Superior temporal gyrus (tissue), 1 donor: ENCODE measurements around the gene NR6A1.
A peak's percentile ranks its signal among the peaks of the same experiment; 100 is the strongest.

Experiments
- DNase-seq: peaks from one replicate; pipeline ENCODE4 v3.0.0-alpha.2; 2016; ENCODE audit errors: extremely low spot score

Gene NR6A1

DNA sequence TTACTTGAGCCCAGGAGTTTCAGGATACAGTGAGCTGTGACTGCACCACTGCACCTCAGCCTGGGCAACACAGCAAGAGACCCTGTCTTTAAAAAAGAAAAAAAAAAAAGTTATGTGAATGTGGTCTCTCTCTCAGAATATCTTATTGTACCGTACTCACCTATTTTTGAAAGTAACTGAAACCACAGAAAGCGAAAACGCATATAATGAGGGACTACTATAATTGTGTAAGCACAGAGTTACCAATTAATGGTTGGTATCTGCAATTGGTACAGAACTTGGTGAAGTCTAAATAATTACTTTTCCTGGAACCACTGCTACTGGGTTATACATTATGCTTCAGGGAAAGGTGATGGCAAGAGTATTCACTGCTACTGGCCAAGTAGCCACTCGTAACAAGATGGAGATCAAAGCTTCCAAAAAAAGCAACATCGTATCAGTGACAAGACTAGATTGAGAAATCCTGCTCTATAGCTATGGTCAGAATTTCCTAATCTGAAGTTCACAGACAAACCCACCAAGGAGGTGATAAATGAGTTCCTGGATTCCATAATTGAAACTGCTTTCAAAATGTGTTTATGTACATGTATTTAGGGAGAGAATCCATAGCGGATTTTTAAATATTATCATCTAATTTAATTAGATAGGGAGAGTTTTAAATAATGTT, 82.7 kb downstream of the NR6A1 start:
- no peak for DNase-seq

DNA sequence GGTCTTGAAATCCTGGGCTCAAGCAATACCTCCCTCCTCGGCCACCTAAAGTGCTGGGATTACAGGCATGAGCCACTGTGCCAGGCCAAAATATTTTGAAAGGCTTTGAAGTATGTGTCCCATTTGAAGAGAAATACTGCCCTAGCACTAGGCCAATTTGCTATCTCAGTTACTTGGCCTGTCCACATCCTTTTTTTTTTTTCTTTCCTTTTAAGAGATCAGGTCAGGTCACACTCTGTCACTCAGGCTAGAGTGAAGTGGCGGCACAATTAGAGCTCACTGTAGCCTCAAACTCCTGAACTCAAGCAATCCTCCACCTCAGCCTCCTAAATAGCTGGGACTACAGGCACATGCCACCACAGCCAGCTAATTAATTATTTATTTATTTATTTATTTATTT, 84.2 kb downstream of the NR6A1 start:
- DNase-seq, result no peak

DNA sequence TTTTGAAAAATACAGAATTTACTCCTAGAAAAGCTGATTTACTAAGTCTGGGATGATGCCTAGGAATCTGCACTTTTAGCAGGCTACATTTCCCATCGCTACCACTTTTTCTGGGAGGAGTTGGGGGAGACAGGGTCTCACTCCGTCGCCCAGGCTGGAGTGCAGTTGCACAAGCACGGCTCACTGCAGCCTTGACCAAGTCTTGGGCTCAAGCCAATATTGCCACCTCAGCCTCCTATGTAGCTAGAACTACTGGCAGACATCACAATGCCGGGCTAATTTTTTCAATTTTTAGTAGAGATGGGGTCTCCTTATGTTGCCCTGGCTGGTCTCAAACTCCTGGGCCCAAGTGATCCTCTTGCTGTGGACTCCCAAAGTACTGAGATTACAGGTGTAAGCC, 85.9 kb downstream of the NR6A1 start:
- no peak for DNase-seq

DNA sequence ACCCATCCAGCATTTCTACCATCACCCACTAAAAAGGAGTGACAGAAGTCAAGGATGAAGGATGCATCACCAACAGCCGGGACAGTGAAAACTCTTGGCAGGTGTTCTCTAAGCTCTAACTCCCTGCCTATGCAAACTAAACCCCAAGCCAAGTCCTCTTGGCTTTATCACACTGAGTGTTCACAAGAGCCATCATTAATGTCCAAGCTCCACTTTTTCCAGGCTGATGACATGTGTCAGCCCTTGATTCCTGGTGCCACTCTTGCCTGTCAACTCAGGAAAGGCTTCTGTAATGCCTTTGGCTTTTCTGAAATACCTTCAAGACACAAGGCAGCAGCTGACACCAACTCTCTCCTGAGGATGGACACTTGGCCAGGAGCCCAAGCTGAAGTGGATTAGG, 86.9 kb downstream of the NR6A1 start:
- DNase-seq, result no peak

DNA sequence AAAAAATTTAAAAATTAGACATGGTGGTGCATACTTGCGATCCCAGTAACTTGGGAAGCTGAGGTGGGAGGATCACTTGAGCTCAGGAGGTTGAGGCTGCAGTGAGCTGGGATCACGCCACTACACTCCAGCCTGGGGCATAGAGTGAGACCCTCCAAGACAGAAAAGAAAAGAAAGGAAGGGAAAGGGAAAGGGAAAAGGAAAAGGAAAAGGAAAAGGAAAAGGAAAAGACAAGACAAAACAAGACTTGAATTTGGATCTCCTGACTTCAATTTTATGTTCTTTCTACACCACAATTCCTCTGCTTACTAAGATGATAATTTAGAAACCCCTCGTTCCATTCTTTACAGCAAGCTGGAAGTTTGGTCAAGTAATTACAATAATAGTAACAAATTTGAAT, 88.1 kb downstream of the NR6A1 start:
- no peak for DNase-seq

DNA sequence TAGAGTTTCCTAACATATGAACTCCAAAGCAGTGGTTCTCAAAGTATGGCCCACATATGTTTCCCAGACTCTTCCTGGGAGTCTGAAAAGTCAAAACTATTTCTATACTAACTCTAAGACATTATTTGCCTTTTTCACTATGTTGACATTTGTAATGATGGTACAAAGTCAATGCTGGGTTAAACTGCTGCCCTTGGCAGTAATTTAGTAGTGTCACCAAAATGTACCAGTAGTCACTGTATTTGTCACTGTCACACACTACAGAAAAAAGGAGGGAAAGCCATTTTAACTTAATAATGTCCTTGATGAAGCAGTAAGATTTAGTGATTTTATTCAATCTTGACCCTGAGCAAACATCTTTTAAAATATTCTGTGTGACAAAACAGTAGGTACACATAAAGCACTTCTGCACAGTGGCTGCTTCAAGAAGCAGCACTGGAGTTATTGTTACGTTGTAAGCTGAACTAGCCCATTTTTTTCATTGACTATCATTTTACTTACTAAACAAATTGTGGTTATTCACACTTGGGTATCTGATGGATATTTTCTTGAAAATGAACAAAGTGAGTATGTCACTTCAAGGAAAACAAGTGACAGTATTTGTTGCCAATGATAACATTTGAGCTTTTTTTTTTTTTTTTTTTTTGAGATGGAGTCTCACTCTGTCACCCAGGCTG, 90.3 kb downstream of the NR6A1 start:
- DNase-seq, result no peak

DNA sequence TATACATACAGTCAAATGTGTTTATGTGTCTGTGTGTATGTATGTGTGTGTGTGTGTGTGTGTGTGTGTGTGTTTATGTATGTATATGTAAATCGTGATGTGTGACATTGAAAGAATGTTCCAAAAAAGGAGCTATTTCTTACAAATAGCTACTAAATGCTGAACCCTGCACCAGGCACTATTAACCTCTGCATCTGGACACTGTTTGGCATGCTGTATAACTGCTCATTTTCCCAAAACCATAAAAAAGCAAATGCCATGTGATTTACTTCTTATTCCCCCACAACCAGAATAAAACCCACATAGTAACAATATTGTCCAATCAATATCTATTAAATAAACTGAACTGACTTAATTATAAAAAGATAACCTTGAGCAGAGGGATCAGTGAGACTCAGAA, 91.1 kb downstream of the NR6A1 start:
- DNase-seq, result no peak

DNA sequence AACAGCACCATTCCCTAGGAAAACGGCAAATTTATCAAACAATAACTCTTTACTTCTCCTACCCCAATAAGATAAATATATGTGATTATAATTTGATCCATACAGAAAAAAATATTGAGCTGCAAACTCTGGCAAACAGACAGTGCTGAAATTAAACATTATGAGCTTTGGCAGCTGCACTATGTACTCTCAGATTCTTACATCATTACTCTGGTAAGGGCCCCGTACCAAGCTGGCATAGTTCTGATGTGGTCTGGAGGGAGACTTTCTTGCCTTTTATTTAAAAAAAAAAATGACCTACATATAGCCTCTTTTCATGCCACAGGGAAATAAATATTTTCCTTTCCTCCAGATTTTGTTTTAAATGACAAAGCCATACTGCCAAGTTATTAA, 95.0 kb downstream of the NR6A1 start:
- peak; percentile 49 for DNase-seq

DNA sequence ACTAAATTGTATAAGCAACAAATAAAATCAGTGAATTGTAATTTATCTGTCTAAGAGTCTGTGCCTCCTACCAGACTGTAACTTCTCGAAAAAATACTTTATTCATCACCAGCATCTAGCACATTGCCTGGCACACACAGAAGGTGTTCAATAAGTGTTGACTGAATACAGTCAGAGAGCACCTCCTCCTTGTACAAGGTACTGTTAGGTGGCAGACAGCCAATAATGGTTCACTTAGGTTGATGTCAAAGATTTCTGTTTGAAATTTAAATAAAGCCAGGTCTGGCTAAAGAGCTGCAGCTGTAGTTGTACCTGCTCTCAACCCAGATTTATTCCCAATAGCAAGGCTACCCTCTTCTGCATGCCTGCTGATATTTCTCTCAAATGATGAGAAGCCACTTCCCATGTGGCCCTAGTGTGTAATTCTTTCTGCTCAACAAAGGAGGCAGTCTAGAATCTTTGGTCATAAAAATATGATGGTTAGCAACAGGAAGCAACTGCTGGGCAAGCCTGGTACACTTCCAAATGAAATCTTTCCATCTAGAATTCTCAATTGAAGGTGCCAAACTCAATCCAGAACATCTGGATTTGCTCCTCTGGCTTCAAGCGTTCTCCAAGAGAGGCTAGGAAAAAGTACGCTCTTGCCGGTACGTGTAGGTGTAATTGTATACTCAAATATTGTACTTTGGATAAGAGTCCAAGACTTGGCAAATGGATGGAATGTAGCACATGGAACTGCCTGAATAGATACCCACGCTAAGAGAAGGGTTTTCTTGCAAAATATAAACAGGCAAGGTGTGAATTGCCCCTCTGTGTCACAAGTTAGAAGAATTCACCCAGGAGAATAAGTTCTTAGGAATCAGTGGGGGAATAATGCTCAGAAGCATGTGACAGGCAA, 95.6 kb downstream of the NR6A1 start:
- no peak for DNase-seq

DNA sequence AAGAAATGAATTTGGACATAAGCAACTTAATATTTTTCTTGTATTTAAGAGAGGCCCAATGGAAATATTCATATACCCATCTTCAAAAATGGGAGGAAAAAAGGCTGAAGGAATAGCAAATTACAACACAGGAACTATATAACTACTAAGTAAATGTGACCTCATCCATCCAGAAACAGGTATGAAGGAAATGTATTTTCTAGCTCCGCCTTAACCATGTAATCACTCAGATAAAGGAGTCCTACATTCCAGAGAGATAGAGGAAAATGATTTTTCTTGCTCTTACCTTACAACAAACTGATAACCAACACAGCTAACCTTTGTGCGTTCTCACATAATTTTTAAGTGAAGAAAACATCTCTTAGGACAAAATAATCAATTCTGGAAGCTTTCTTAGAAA, 96.5 kb downstream of the NR6A1 start:
- DNase-seq, result no peak

DNA sequence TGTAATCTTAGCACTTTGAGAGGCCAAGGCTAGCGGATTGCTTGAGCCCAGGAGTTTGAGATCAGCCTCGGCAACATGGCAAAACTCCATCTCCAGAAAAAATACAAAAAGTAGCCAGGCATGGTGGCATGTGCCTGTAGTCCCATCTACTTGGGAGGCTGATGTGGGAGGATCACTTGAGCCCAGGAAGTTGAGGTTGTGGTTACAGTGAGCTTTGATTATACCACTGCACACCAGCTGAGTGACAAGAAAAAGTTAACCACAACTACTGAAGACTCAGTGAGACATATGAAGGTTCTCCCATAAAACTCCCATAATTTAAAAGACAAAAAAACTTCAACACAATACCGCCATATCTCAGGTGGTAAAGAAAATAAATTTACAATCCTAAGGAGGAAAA, 98.0 kb downstream of the NR6A1 start:
- no peak for DNase-seq

DNA sequence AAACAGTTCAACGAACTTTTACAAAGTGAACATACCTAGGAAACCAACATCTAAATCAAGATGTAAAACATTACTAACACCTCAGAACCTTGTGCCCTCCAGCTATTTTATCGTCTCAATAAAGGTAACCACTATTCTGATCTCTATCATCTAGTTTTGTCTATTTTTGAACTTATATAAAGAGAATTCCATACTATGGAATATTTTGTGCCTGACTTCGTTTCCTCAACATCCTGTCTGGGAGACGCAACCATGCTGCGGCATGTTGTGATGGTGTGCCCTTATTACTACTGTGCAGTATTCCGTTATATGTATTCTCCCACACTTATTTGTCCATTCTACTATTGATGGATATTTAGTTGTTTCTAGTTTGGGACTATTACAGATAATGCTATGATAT, 99.2 kb downstream of the NR6A1 start:
- no peak for DNase-seq

DNA sequence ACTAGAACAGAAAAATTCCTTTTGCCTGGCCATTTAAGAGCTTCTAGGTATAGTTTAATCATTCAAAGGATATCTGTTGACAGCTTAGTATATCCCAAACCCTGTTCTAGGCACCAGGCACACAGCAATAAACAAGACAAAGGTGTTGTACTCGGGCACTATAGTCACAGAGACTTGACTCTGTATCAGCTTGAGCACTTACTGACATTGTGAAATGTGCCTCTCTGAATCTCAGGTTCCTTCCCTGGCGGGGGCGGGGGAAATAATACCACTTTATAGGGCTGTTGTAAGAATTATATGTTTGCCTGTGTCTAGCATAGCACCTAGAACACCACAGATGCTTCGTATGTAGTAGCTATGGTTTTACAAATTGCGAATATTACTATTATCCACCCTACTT, 104.5 kb downstream of the NR6A1 start:
- DNase-seq, result no peak

DNA sequence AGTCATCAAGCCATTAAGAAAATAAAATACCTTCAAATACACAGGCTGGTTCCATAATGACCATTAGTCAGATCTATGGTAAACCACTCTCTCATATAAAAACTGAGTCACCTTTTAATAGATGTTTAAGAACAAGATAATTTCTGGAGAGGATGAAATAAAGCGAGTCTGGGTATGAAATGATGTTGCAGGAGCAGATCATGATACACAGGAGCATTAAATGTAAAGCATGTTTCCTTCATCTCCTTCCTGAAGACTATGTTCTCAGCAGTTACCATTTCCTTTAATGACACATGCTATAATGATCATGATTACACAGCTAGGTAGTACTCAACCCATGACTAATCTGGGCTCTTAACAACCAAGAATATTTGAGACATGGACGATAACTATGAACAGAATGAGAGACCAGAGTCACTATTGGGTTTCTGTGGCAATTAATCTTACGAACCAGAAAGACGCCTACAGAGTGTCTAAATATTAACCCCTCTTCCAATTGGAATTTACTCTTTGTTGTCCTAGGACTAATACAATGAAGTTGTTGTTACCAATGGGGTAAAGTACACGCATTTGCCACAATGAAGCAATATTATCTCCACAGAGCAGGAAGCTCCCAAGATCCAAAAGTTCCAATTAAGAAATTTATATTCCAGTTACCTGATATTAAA, 105.6 kb downstream of the NR6A1 start:
- DNase-seq, result no peak

DNA sequence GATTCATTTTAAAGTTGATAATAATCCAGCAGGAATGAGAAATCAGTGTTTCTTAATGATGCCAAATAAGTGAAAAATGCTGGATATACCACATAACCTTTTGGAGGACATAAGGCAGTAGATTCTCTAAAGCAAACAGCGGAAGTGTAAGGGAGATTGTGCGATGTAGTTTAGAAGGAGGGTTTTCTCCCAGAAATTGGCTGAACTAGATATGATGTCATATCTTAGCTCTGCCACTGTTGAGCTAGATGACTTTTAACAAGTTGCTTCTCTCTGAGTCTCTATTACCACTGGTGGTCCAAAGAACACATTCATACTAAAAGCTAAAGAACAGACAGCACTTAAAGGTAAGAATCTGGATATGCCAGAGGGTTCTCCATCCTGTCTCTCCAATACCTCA, 107.0 kb downstream of the NR6A1 start:
- DNase-seq, result no peak

DNA sequence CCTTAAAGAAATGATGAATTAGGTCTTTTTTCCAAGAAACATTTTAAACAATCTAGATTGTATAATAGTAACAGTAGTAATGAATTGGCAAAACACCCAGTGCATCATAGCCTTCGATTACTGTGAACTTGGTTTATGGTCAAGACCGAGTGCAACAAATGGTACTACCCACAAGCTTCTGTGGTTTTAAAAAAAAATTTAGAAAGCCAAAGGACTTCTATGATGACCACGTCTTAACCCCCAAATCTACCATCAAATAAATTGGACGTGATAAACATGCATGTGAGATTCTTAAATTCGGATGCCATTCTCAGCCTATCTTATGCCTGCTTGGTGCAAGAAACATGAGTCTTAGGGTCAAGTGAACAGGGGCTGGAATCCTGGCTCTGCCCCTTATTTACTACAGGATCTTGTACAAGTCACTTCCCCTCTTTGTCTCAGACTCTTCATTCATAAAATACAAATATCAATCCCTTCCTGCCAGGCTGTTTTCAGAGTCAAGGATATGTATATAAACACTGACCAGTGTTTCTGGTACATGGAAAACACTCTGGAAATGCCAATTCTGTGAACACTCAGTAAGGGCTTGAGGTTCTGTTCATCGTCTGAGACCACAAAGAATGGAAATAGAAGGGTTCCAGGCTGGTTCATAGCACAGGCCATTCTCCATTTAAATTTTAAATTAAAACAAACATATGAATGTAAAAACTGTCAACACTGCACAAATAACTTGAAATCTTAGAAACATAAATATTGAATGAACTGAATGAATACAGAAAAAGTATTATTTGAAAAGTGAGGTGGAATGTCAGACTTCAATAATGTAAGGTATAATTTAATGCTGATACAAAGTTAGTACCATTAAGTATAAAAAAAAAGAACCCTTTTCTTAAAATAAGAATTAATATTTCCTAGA, 107.8 kb downstream of the NR6A1 start:
- DNase-seq, result no peak

DNA sequence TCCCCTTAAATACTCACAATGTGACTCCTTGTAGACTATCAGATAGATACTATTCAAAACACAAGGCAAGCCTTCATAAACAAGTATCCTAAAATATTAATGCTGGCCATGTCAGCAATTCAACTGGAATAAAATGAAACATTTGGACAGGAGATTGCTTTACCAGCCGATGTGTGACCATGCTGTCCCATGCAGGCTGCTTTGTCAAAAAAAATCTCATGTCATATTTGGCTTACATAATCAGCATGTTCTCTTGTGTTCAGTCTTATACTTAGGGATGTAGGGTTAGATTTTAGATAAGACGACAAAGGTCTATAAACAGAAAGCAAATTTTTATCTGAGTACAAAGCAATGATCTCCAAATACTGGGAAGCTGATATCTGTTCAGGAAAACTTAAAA, 108.5 kb downstream of the NR6A1 start:
- DNase-seq, result no peak

DNA sequence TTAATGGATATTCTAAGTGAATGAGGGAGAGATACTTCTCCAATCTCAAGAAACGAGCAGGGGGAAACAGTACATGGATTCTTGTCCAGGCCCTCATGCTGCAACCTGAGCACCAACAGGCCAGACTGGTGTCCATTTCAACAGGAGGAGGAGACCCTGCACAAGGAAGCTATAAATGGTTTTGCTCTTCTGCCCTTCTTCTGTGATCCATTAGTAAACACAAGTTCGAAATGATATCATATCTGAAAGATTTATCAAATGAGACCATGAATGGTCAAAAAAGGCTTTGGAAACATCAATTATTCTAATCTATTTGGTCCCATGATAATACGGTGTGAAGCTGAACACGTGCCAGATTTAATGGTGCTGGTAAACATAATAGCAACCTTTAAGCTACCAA, 109.8 kb downstream of the NR6A1 start:
- no peak for DNase-seq

DNA sequence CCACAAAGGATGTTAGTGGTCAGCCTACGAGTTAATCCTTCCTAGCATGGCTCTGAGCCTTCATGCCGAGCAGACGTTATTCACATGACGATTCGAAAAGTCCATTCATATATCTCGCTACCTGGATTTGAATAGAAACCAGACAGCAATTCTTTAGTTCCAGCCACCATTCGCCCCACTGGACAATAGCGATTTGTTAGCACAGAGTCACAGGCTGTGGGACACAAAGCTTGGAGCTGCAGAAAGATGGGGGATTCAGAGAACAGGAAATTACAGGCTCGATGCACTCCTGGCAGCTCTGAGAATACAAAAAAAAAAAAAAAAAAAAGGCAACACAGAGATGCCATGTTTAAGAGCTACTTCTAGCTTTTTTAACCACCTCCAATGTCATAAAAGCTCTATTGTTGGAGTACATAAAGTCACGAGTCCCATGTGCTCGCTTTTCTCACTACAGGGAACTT, 110.7 kb downstream of the NR6A1 start:
- DNase-seq, result peak; percentile 87

DNA sequence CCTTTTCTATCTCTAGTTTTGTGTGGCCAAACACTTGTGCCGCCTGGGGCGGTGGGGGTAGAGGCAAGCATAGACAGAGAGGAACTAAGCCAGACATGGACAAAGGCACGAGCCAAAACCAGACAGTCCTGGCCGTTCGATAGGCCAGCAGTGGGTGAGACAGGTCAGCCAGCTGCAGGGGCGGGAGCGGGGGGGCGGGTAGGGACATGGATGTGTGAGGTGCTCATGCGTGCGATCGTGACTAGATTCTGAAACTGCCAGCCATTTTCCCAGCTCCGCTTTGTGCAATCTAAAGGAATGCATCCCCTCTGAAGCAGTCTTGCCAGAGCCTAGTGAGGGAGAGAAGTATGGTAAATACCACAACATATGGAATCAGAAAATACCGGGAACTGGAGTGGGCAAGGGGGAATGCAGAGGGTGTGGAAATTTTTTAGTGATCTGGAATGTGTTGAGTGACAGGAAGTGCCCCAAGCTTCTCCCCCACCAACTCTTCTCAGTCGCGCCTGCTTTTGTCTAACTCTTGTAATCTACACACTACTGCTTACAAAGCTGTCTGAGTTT, 111.9 kb downstream of the NR6A1 start:
- DNase-seq, result peak; percentile 89
